Stimulated activated CD4-positive, alpha-beta T cell treated with anti-CD3 and anti-CD28 coated beads, TNF-alpha, amount 100 ng/mL, for 1 hour (primary cell): ENCODE measurements around the gene HILPDA.

Source experiments
- DNase-seq, 3 donors: peaks; one replicate each; pipeline ENCODE4 v3.0.0-alpha.2; 2020; ENCODE audit warnings: low read depth in 3 of 3, low spot score in 1 of 3

Gene HILPDA

GRCh38 chr7:128455543-128456254 is at the start of gene HILPDA:
Gene HILPDA, plus strand, starts transcription at chr7:128455878. Its CDS starts 1,391 bp downstream, at chr7:128457269.
- DNase-seq: peak; percentile 86 to 90 (median 90)

GRCh38 chr7:128406314-128407232 is 49.1 kb upstream of the HILPDA start:
- DNase-seq: no peak

DNA sequence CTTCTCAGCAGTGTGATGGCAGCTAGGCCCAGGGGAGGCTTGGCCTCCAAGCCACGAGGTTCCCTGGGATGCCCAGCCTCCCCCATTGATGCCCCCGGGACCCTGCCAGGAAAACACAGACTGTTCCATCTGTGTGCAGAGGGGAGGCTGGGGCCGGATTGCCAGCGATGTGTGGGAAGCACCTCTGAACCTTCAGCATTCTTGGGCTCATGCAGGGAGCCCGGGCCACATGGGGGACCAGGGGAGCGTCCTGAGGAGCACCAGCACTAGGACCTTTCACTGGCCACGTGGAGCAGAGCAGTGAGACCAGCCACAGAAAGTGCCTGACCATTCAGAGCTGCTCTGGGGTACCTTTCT is 48.5 kb upstream of the HILPDA start:
- DNase-seq: no peak

DNA sequence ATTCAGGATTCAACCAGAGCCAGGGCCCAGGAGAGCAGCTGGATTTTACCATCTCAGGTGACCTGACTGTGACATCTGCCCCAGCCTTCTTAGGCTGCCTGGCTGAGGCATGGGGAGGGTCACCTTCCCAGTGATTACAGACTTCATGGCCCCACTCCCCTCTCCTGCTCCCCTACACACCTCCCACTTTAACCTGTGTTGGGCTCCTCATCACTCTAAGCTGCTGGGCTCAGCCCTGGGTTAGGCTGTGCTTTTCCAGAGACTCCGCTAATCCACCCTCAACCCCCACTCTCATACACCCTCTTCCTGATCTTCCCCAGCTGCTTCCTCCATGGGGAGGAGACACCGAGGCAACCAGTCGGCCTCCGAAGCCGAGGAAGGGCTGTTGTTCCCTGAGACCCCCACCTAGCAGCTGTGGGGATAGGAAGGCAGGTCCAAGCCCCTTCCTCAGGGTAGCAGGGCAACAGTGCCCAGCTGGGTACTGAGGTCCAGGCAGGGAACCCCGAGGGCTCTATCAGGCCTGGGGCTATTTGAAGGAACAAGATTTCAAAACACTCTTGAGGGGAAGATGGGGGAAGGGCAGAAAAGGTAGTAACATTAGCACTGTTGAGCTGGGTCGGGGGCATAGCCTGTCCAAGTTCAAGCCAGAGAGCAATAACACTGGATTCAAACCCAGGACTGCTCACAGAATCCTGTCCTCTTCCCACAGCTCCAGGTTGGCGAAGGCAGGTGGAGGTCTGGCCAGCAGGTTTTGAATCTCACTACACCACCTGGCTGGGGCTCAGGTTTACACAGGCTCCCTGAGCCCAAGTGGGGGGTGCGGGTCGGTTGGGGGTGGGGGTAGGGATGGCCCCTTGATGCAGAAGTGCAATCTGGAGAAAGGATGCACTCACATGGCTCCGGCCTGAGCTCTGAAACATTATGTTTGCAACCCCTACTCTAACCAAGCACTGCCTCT is 47.6 kb upstream of the HILPDA start:
- no peak for DNase-seq

DNA sequence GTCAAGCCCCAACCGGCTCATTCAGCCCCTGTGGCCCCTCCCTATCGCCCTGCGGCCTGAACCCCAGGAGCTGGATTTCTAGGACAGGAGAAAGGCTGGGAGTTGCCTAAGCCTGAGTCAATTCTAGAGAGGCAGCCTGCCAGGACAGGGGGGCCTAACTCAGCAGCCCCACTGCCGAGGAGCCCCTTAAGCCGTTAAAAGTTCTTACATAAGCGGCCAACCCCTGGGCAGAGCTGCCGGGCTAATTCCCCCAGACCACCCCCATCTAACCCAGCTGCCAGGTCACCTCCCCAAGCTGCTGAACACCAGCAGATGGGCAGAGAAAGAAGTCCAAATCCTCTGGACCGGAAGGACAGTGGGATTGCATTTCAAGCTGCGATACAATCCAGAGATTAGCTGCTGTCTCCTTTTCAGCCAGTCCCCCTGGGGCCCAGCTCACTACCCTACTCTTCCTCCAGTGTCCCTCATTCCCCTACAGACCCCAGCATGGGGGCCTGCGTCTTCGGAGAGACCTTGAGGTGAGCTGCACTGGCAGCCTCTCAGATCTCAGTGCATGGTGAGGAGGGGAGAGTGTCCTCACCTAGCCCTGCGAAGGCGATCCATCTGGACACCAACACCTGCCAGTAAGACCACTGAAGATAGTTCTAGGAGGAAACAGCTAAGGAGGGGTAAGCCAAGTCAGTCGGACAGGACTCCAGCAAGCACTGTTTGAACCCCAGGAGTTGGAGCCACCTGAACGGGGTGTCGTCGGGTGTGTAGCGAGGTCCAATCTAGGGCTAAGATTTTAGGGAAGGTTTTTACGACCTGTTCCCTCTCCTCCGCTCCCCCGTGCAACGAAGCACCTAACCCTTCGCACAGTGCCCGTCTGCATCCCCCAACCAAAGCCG is 46.7 kb upstream of the HILPDA start:
- no peak for DNase-seq

- DNase-seq: peak; percentile 61 to 91 (median 68)
Measured at GRCh38 chr7:128409596-128410450, 45.9 kb upstream of the HILPDA start, which contains the start of gene IMPDH1. Gene IMPDH1, minus strand, starts transcription at chr7:128409982. Its CDS starts 81 bp downstream, at chr7:128409901.

GRCh38 chr7:128410451-128410753 is 45.3 kb upstream of the HILPDA start:
- no peak for DNase-seq

DNA sequence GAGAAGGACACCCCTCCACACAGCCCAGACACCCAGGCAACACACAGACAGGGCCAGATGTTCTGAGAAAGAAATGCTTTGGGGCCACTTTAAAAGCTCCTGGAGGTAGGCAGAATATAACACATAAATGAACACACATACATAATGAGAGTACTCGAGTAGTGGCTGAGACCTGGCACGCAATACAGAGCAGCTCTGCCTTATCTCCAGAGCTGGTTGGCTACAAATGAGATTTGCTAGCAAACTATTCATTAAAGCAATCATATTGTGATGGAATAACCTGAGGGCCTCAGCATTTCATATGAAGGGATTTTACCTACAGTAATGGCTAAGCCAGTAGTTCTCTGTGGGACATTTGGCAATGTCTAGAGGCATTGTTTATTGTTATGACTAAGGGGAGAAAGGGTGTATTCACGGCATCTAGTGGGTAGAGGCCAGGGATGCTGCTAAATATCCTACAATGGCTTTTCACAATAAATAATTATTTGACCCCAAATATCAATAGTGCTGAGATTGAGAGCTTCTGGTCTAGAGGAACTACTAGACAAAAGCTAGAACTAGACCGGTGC is 40.4 kb upstream of the HILPDA start:
- DNase-seq: no peak

DNA sequence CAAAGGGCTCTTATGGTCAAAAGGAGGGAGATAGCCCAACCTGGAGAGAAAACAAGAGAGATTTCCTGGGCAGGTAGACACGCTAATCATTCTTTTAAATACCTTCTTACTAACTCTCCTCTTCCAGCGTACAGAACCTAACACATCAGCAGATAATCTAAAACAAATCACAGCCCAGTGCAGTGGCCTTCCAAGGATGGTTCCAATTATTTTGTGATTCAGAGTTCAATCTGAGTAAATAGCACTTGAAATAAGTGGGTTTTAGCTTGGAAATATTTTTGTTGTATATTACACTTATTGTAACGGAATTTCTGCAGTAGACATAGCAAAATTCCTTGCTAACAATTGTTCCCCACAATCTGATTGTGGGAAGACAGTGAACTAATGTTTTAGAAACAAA is 38.6 kb upstream of the HILPDA start:
- DNase-seq: no peak

DNA sequence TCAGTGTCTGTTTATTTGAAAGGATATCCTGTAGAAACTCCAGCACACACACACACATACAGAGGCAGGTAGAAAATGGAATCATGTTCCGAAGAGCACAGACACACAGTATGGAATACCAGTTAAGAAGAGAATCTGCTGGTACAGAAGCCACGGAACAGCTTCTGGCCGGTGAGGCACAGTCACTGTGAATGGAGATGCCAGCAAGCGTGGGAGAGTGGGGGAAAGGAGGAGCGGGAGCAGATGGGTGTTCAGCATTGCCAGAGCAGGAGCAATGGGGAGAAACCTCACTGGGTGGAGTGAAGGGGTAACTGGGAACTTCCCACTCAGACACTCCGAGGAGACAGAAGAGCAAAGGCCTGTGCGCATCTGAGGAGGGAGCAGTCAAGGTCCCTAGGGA is 36.4 kb upstream of the HILPDA start:
- no peak for DNase-seq

DNA sequence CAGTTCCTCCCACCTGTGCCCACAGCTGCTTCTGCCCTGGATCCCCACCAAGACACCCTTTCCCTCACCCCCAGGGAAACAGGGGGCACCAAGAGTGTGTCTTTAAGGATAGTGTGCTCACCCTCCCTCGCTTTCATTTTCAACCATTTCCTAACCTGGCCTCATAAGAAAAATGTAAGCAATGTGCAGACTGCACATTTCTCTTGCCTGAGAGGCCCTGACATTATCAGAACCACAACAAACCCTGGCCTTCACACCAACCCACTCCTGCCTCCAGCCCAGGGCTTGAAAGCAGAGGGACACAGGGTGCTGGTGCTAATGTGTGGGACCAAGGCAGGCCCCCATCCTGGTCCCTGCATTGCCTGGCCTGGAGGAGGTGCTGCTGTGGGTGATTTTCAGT is 34.9 kb upstream of the HILPDA start:
- DNase-seq: no peak

DNA sequence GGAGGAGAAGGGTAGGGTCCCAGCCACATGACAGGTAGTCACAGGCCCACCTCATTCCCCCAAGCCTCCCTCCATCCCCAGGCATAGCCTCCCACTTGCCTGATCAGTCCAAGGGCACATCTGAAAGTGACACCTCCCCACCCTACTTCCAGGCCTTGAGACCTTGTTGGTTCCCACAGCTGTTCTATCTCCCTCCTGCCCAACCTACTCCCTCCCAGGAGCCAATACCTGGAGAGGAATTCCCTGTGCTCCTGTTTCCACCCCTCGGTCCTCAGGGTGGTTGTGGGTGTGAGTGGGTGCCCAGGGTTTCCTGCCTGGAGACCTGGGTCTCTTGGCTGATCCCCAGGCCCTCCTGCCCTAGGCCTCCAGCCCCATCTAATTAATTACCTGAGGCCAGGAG is 34.3 kb upstream of the HILPDA start:
- no peak for DNase-seq

- DNase-seq: no peak
Measured at GRCh38 chr7:128422037-128422436, 33.6 kb upstream of the HILPDA start.

- DNase-seq: no peak
Measured at GRCh38 chr7:128422842-128423241, 32.8 kb upstream of the HILPDA start.

DNA sequence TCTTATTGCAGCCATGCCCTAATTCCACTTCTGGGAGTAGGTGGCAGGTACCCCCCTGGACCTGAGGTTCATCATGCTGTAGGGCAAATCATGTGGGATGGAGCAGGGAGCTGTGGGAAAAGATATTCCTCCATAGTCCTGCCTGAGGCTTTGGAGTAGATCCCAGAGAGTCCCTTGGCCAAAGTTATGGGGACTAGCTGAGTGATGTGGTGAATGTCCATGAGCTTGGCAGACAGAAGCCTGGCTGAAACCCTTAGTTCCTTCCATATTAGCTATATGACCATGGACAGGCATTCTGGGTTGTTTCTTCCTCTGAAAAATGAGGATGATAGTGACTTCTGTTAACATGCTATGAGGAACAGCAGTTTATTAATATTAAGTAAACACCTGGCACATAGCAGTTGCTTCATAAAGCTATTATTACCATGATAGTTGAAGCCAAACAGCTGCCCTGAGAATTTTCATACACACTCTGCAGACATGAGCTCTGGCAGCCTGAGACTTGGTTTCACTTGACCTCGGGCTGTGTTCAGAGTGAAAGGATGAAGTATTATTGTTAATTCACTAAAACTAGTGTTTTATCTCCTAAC is 30.9 kb upstream of the HILPDA start:
- no peak for DNase-seq

DNA sequence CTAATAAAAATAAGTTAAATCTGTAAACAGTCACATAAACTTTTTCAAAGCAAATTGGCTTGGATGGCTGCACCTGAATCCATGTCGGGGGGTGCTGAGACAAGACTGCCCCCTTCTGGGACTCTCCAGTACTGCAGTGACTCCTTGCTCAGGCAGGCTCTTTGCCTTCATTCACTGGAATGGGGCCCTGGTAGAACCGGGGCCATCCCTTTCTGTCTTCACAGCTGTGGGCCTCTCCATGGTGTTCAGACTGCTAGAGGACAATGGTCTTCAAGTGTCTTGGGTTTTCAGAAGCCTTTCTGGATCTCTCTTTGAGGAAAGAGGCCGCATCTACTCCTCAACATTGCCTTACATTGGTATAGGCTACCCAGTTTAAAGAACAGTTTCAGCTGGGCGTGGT is 29.8 kb upstream of the HILPDA start:
- DNase-seq: peak; percentile 34 to 79 (median 57)

- no peak for DNase-seq
Measured at GRCh38 chr7:128427289-128427891, 28.3 kb upstream of the HILPDA start.

DNA sequence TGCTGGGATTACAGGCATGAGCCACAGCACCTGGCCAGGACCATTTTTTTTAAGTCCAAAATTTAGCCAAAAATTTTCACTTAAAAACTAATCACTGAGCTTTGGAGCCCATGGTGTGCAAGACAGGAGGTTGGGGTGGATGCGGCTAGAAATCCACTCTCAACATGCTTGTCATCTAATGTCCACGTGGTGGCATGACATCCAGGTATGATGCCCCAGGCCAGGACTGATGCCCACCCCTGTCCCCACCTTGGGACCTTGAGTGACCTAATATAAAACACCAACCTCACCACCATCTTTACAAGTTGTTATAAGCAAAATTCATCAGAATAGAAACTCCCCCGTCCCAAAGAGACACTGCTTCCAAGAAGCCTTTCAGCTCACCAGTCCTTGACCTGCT is 25.5 kb upstream of the HILPDA start:
- DNase-seq: no peak
